Natural killer cell (primary cell): ENCODE results near the gene PIGS. TPM values are rescaled to one million over a fixed set of nuclear protein-coding genes. Genes with fewer than 3 reads are reported as not detected.

Experiments
- ATAC-seq, 3 donors: fragments of 150-1000 bp in 2 of 3; fragments of 200-7000 bp in 1 of 3; cut with Tn5 transposase; 1 replicate in 1 of 3; 2 replicates in 2 of 3; pipeline ENCODE4 v1.10.0; 2021; ENCODE audit warnings: mild to moderate bottlenecking in 2 of 3, moderate library complexity in 2 of 3
- DNase-seq, 2 donors: peaks; one replicate each; pipeline versions ENCODE4 v3.0.0 to v3.0.0-alpha.2; 2013 to 2021; ENCODE audit warnings: mixed read lengths in 1 of 2
- H3K27ac ChIP-seq: one replicate; pipeline ENCODE4 v1.5.1; 2013; ENCODE audit warnings: mild to moderate bottlenecking, low read length
- H3K27me3 ChIP-seq: one replicate; pipeline ENCODE4 v1.6.1; 2013; ENCODE audit warnings: low read length; ENCODE audit not compliant: control insufficient read depth, insufficient read depth
- H3K36me3 ChIP-seq: one replicate; pipeline ENCODE4 v1.6.1; 2013; ENCODE audit warnings: low read length; ENCODE audit not compliant: control insufficient read depth, insufficient read depth
- H3K4me1 ChIP-seq: one replicate; pipeline ENCODE4 v1.6.1; 2013; ENCODE audit warnings: low read length; ENCODE audit not compliant: control insufficient read depth, insufficient read depth
- H3K4me3 ChIP-seq: one replicate; pipeline ENCODE4 v1.5.1; 2013; ENCODE audit warnings: low read length
- H3K9me3 ChIP-seq: one replicate; pipeline ENCODE4 v1.6.1; 2013; ENCODE audit warnings: low read length; ENCODE audit not compliant: control insufficient read depth, insufficient read depth
- H3K27ac Mint-ChIP-seq, 2 donors: one replicate each; pipeline ENCODE4 v1.8.0; 2022; ENCODE audit warnings: mild to moderate bottlenecking in 2 of 2, mixed read lengths in 2 of 2, moderate library complexity in 1 of 2
- H3K27me3 Mint-ChIP-seq, 2 donors: one replicate each; pipeline ENCODE4 v1.8.0; 2022; ENCODE audit warnings: low read depth in 2 of 2, mixed read lengths in 2 of 2
- H3K36me3 Mint-ChIP-seq: one replicate; pipeline ENCODE4 v1.8.0; 2022; ENCODE audit warnings: mixed read lengths
- H3K4me1 Mint-ChIP-seq, 2 donors: one replicate each; pipeline ENCODE4 v1.8.0; 2022; ENCODE audit warnings: mixed read lengths in 2 of 2
- H3K4me3 Mint-ChIP-seq: one replicate; pipeline ENCODE4 v1.8.0; 2022; ENCODE audit warnings: mild to moderate bottlenecking, moderate library complexity, mixed read lengths
- H3K9me3 Mint-ChIP-seq, 2 donors: one replicate each; pipeline ENCODE4 v1.8.0; 2022; ENCODE audit warnings: mixed read lengths in 2 of 2
- whole genome bisulfite sequencing: methylation state at CpG from one replicate; pipeline ENCODE4 v1.1.7; 2013; ENCODE audit warnings: missing lambda C conversion rate; ENCODE audit not compliant: insufficient coverage; 5-methylcytosine and 5-hydroxymethylcytosine counted together
- intact Hi-C: fragments of 100-400 bp; cut with micrococcal nuclease; formaldehyde crosslinking; loops from one replicate; pipeline ENCODE4 v1.14.2; 2022
- total RNA-seq, 4 donors: library from RNA; stranded (reverse); fragments of 120-200 nt in 1 of 4; gene quantifications; one replicate each; pipeline versions ENCODE4 v1.2.3 to v1.2.4, GENCODE V29; 2013 to 2022
- TF ChIP-seq, protein P1 (sequence below): fragments of 200-600 bp; IDR thresholded peaks from one replicate; pipeline ENCODE4 v1.8.0; 2022; ENCODE audit warnings: antibody characterized with exemption

Gene PIGS
- total RNA-seq, 3 donors from 2014 or later (not counting 1 experiment from before 2014, with no cell fraction given) = 88.3 to 95.3 (median 92.3) TPM

DNA sequence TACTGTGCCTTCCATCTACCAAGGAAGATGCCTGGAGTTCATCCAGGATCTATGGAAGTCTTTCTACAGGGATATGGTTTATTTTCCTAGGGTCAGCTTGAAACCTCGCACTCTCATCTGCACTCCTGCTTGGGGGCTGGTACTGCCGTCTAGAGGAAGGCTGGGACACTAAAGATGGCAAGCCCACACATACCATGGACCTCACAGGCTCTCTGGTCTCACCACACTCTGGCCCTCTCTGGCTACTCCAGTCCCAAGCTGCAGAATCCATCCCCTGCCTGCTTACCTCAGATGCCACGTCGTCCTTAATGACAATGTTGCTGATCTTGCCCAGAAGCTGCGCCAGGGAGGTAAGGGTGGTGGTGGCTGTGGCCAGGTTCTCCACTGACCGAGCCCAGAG, 16.8 kb downstream of the PIGS start:
- intact Hi-C loops = no loop called here
- Histone ChIP-seq H3K4me1 (peaks cover 30% of the 10 kb centered on the region), H3K36me3 (peaks cover 57% of the 10 kb centered on the region), H3K9me3 (no peaks in the 10 kb centered on the region), H3K4me3 (no peak overlapping the region), H3K27me3 (no peaks in the 10 kb centered on the region), H3K27ac (no peak overlapping the region)
- TF ChIP-seq, protein P1, sequence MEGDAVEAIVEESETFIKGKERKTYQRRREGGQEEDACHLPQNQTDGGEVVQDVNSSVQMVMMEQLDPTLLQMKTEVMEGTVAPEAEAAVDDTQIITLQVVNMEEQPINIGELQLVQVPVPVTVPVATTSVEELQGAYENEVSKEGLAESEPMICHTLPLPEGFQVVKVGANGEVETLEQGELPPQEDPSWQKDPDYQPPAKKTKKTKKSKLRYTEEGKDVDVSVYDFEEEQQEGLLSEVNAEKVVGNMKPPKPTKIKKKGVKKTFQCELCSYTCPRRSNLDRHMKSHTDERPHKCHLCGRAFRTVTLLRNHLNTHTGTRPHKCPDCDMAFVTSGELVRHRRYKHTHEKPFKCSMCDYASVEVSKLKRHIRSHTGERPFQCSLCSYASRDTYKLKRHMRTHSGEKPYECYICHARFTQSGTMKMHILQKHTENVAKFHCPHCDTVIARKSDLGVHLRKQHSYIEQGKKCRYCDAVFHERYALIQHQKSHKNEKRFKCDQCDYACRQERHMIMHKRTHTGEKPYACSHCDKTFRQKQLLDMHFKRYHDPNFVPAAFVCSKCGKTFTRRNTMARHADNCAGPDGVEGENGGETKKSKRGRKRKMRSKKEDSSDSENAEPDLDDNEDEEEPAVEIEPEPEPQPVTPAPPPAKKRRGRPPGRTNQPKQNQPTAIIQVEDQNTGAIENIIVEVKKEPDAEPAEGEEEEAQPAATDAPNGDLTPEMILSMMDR = no peak
- ATAC-seq (no peak), DNase-seq (peak in 1 of 2 donors; percentile 27)
- H3K9me3 Mint-ChIP-seq = no peaks in the 10 kb centered on the region
- H3K4me1 Mint-ChIP-seq = peaks cover 27 to 40% of the 10 kb centered on the region in 2 donors
- peaks cover 17% of the 10 kb centered on the region for H3K36me3 Mint-ChIP-seq
- no peaks in the 10 kb centered on the region for H3K27me3 Mint-ChIP-seq
- H3K27ac Mint-ChIP-seq = no peak overlapping the region
- WGBS = 96% methylated on average over 6 of the region's 6 CpGs
- no peak overlapping the region for H3K4me3 Mint-ChIP-seq

- H3K9me3 ChIP-seq = no peaks in the 10 kb centered on the region
- no peak for ATAC-seq
- no peak overlapping the region for H3K27ac ChIP-seq
- Mint-ChIP-seq H3K27ac (peak overlapping the region; percentile 83 to 93), H3K4me1 (peaks cover 40 to 55% of the 10 kb centered on the region in 2 donors), H3K27me3 (no peaks in the 10 kb centered on the region), H3K4me3 (peak overlapping the region; percentile 91), H3K36me3 (peaks cover 17% of the 10 kb centered on the region), H3K9me3 (no peaks in the 10 kb centered on the region)
- intact Hi-C loops = no loop called here
- no peaks in the 10 kb centered on the region for H3K27me3 ChIP-seq
- H3K36me3 ChIP-seq = peaks cover 49% of the 10 kb centered on the region
- H3K4me3 ChIP-seq = peak overlapping the region; percentile 21
- TF ChIP-seq, protein P1 = no peak
- WGBS = 97% methylated on average over 5 of the region's 5 CpGs
- no peak for DNase-seq
- H3K4me1 ChIP-seq = peaks cover 45% of the 10 kb centered on the region
Observed at GRCh38 chr17:28553000-28553505, 18.3 kb downstream of the PIGS start.

DNA sequence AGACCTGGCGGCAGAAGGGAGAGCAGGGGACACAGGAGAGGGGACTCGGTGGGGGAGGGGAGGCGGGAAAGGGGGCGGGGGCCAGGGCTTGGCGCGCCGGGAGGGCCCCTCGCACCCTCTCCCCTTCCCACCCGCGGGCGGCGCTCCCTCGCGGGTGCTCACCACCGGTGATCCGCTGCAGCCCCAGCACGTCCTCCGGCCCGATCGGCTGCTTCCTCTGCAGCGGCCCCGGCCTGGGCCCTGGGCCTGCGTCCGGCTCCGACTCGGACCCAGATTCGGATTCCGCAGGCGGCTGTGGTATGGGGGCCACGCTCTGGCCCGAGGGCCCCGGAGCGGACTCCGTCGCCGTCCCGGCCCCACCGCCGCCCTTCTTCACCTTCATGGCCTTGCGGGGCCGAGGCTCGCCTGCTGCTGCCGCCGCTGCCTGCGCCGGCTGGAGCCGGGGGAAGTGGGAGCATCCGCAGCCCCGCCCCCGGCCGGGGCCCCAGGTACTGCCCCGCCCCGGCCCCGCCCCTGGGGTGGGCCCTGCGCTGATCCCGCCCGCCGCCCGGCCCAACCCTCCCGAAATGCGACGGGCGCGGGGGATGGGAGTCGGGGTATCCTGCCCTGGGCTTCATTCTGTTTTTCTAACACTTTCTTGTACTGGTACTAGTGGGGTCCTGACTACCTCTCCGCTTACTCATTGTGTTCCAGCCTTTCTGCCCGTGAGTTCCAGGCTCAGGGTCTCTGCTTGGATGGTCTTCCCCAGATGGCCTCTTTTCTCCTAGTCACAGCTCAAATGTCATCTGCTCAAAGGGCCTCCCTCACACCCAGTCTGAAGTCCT, 18.9 kb downstream of the PIGS start, which contains the start of gene UNC119:
UNC119 (minus strand) TSS at position 449 of the 824 bp plus-strand sequence; CDS start at position 382, 67 bp downstream.
- H3K27ac Mint-ChIP-seq = peak within 1 kb of the TSS; percentile 87 to 93
- Histone ChIP-seq H3K4me1 (peaks cover 52% of the 10 kb centered on the region), H3K9me3 (no peaks in the 10 kb centered on the region), H3K27me3 (no peaks in the 10 kb centered on the region), H3K36me3 (peaks cover 42% of the 10 kb centered on the region), H3K4me3 (peak within 1 kb of the TSS; percentile 48), H3K27ac (no peak within 1 kb of the TSS)
- ATAC-seq = peak; percentile 71 to 86 (median 79)
- no peaks in the 10 kb centered on the region for H3K9me3 Mint-ChIP-seq
- H3K4me1 Mint-ChIP-seq = peaks cover 41 to 62% of the 10 kb centered on the region in 2 donors
- 2% methylated on average over 61 of the region's 67 CpGs for WGBS
- peaks cover 11% of the 10 kb centered on the region for H3K36me3 Mint-ChIP-seq
- intact Hi-C loops = no loop called here
- no peaks in the 10 kb centered on the region for H3K27me3 Mint-ChIP-seq
- DNase-seq = peak; percentile 80 to 89
- TF ChIP-seq, protein P1 = no peak
- H3K4me3 Mint-ChIP-seq = peak within 1 kb of the TSS; percentile 92
